Right cardiac atrium (tissue), 5 donors: ENCODE data around the gene ASNS. TPM values are rescaled to one million over a fixed set of nuclear protein-coding genes. Genes with fewer than 3 reads are reported as not detected.
"Not testable (repeated sequence)": the region's sequence is repeated elsewhere in the genome, so short reads cannot be mapped to it uniquely, and the experiment has no call there.

Experiments used
- ATAC-seq, 2 donors: fragments of 200-7000 bp; cut with Tn5 transposase; one replicate each; pipeline versions ENCODE4 v1.8.0 to v1.9.1; 2020; ENCODE audit warnings: moderate library complexity in 2 of 2, mild to moderate bottlenecking in 1 of 2
- DNase-seq, 3 donors: peaks; one replicate each; pipeline ENCODE4 v3.0.0-alpha.2; 2020
- H3K27ac ChIP-seq: one replicate; pipeline ENCODE4 v1.5.1; 2013; ENCODE audit warnings: mild to moderate bottlenecking, low read length, control low read depth, moderate library complexity
- H3K27me3 ChIP-seq: one replicate; pipeline ENCODE4 v1.6.1; 2013; ENCODE audit not compliant: control insufficient read depth, insufficient read depth
- H3K4me1 ChIP-seq: one replicate; pipeline ENCODE4 v1.6.1; 2013; ENCODE audit warnings: low read length; ENCODE audit not compliant: control insufficient read depth, insufficient read depth
- H3K4me3 ChIP-seq: one replicate; pipeline ENCODE4 v1.5.1; 2013; ENCODE audit warnings: low read length, control low read depth
- H3K9me3 ChIP-seq: one replicate; pipeline ENCODE4 v1.6.1; 2013; ENCODE audit warnings: low read length; ENCODE audit not compliant: control insufficient read depth
- WGBS: extraction: QIAGEN DNeasy Blood & Tissue Kit; methylation state at CpG from one replicate; pipeline ENCODE4 v1.1.7; 2013; 5-methylcytosine and 5-hydroxymethylcytosine counted together
- intact Hi-C, 4 donors: fragments of 100-400 bp; cut with DNase I; formaldehyde crosslinking; loops; one replicate each; pipeline versions ENCODE4 v1.11.0 to v1.14.0; 2022 to 2023
- long read RNA-seq, 4 donors: library from polyadenylated mRNA; unstranded; transcript quantifications; one replicate each; pipeline ENCODE4 v2.0.0, GENCODE V29; 2020 to 2021
- polyA plus RNA-seq: library from polyadenylated mRNA; stranded (reverse); fragments of 200-250 nt; gene quantifications from one replicate; pipeline ENCODE4 v1.2.3, GENCODE V29; 2013
- total RNA-seq, 4 donors: library from RNA; stranded (reverse); fragmentation: NEBNext Ultra II Directional; extraction: Animal tissue kit (Norgen Biotek cat#: 25700); gene quantifications; one replicate each; pipeline ENCODE4 v1.2.1, GENCODE V29; 2021
- donor health status: healthy with polysubstance abuse.
- donor health status: DM: no; HTN: yes; CAD: no.
- donor health status: DM: no; HTN: no; CAD: no.
- donor health status: DM: no; HTN: yes; CAD: no; lungs with severe emphysema.
- donor health status: DM: yes; HTN: yes; CAD: no.

Gene ASNS, protein sequence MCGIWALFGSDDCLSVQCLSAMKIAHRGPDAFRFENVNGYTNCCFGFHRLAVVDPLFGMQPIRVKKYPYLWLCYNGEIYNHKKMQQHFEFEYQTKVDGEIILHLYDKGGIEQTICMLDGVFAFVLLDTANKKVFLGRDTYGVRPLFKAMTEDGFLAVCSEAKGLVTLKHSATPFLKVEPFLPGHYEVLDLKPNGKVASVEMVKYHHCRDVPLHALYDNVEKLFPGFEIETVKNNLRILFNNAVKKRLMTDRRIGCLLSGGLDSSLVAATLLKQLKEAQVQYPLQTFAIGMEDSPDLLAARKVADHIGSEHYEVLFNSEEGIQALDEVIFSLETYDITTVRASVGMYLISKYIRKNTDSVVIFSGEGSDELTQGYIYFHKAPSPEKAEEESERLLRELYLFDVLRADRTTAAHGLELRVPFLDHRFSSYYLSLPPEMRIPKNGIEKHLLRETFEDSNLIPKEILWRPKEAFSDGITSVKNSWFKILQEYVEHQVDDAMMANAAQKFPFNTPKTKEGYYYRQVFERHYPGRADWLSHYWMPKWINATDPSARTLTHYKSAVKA
- total RNA-seq (10 to 100 TPM; 13.0 to 16.5 (median 14.8) TPM), polyA plus RNA-seq (18.6 TPM)
- long read RNA-seq, donor 1, transcript ASNS-202 (13 exons, 1,994 nt) = major isoform, 24 of 26 reads
- long read RNA-seq, donor 1, partial matches to known transcripts = 0 of 26 reads
- long read RNA-seq, donor 1, other reads (novel, unspliced or antisense) = 0 of 26 reads
- long read RNA-seq, donor 2, transcript ASNS-202 (13 exons, 1,994 nt) = major isoform, 7 of 7 reads
- long read RNA-seq, donor 2, partial matches to known transcripts = 0 of 7 reads
- long read RNA-seq, donor 2, other reads (novel, unspliced or antisense) = 0 of 7 reads
- long read RNA-seq, donor 3, transcript ASNS-202 (13 exons, 1,994 nt) = major isoform, 44 of 59 reads
- long read RNA-seq, donor 3, partial matches to known transcripts = 11 of 59 reads
- long read RNA-seq, donor 3, other reads (novel, unspliced or antisense) = 4 of 59 reads
- long read RNA-seq, donor 4, transcript ASNS-202 (13 exons, 1,994 nt) = major isoform, 9 of 10 reads
- long read RNA-seq, donor 4, partial matches to known transcripts = 0 of 10 reads
- long read RNA-seq, donor 4, other reads (novel, unspliced or antisense) = 0 of 10 reads

DNA sequence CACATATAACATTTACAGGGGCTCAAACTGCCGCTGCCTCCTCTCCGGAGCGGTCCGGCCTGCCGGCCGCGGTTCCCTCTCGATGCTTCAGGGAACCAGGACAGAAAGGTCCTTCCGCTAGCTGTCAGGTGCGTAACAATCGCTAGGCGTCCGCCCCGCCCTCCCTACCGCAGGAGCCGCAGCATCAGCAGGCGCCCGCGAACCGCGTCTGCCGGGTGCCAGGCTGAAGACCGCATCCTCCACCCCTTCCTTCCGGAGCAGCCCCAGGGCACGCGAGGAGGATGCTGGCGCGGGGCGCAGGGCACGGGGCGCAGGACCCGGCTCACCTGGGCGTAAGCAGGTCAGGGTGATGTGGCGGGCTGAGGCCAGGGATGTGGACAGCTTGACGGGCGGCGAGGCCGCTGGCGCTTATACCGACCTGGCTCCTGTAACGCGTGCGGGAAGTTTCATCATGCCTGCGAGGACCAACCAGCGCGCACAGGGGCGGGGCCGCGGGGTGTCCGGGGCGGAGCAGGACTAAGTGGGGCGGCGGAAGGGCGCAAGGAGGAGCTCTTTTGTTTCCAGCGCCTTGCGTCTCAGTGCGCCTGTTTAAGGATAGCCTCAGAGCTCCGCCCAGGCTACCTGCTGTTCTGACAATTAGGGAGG, at the start of gene ASNS:
Gene ASNS, minus strand, starts transcription at position 384 of the 645 bp plus-strand sequence. CDS start 3,252 bp downstream, outside the sequence.
- H3K9me3 ChIP-seq = no peaks in the 10 kb centered on the region
- peak; percentile 100 for ATAC-seq
- no peaks in the 10 kb centered on the region for H3K4me1 ChIP-seq
- under 1% methylated on average over 58 of the region's 58 CpGs for WGBS
- peak; percentile 90 to 96 (median 95) for DNase-seq
- no peaks in the 10 kb centered on the region for H3K27me3 ChIP-seq
- no peak within 1 kb of the TSS for H3K27ac ChIP-seq
- intact Hi-C loops = no loop called here
- H3K4me3 ChIP-seq = peak within 1 kb of the TSS; percentile 48

DNA sequence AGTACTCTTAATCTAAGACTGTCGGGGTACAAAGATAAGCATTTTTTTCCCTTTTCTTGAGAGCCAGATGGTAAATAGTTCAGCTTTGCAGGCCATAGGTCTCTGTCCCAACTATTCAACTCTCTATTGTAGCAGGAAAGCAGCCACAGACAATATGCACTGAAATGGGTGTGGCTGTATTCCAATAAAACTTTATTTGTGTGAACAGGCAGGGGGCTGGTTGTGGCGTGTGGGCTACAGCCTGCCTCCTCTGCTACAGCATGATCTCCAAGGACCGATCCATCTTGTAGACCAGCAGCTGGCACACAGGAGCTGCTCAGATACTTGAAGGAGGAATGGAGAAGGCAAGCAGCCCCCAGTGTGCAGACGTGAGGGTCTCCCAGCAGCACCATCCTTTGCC, 49.0 kb upstream of the ASNS start:
- H3K27ac ChIP-seq, H3K27me3 ChIP-seq, H3K9me3 ChIP-seq, H3K4me3 ChIP-seq, ATAC-seq, intact Hi-C loops, H3K4me1 ChIP-seq, DNase-seq: not testable (repeated sequence)
- 81% methylated on average over 3 of the region's 4 CpGs for WGBS

DNA sequence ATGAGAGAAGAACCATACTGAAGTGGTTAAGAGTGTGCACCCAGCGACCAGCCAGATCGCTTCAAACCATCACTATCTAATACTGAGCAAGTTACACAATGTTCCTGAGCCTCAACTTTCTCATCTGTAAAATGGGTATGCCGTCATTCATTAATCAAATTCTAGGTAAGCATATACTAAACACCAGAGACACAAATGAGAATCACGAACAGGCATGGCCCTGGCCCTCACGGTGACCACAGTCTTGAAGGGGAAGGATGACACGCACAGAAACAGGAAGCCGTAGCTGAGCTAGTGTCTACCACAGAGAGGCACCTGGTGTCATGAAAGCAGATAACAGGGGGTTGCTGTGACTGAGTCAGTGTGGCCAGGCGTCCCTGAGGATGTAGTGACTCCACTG, 43.1 kb upstream of the ASNS start:
- intact Hi-C loops, DNase-seq, ATAC-seq, H3K4me1 ChIP-seq, H3K9me3 ChIP-seq, H3K4me3 ChIP-seq, H3K27ac ChIP-seq, H3K27me3 ChIP-seq: not testable (repeated sequence)
- 91% methylated on average over 7 of the region's 8 CpGs for WGBS

DNA sequence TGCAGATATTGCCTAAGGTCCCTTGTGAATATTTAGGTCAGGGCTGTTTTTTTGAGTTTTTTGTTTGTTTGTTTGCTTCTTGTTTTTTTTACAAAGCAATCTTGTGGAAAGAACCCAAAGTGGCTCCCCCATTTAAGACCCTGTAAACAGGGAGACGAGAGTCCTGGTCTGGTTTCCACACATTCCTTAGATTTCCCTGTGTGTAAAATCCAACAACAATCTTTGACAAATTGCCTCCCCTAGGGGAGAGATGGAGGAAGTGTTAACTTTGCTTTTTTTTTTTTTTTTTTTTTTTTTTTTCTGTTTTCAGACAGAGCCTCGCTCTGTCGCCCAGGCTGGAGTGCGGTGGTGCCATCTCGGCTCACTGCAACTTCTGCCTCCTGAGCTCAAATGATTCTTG, 40.1 kb upstream of the ASNS start:
- DNase-seq, H3K27ac ChIP-seq, H3K4me1 ChIP-seq, ATAC-seq, H3K27me3 ChIP-seq, H3K4me3 ChIP-seq, H3K9me3 ChIP-seq, intact Hi-C loops: not testable (repeated sequence)
- WGBS = 70% methylated on average over 5 of the region's 5 CpGs

DNA sequence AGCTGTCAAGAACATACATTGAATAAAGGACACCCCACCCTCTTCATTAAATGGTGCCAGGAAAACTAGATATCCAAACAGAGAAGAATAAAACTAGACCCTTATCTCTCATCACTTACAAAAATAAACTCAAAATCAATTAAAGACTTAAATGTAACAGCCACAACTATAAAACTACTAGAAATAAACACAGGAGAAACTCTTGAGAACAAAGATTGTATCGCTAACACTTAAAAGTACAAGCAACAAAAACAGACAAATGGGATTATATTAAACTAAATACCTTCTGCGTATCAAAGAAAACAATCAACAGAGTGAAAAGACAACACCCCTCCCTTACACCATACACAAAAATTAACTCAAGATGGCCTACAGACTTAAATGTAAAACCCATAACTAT, 24.7 kb upstream of the ASNS start:
- H3K9me3 ChIP-seq, H3K27ac ChIP-seq, H3K4me1 ChIP-seq, H3K4me3 ChIP-seq, DNase-seq, intact Hi-C loops, ATAC-seq, H3K27me3 ChIP-seq: not testable (repeated sequence)
- 95% methylated on average over 2 of the region's 2 CpGs for WGBS

DNA sequence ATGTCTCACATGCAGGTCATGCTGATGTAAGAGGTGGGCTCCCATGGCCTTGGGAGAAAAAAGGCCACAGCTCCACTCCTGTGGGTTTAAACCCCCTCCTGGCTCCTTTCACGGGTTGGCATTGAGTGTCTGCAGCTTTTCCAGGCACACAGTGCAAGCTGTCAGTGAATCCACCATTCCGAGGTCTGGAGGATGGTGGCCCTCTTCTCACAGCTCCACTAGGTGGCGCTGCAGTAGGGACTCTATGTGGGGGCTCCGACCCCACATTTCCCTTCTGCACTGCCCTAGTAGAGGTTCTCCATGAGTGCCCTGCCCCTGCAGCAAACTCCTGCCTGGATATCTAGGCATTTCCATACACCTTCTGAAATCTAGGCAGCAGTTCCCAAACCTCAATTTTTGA, 19.5 kb upstream of the ASNS start:
- WGBS = 49% methylated on average over 4 of the region's 4 CpGs
- H3K27me3 ChIP-seq, intact Hi-C loops, ATAC-seq, H3K4me1 ChIP-seq, DNase-seq, H3K4me3 ChIP-seq, H3K9me3 ChIP-seq, H3K27ac ChIP-seq: not testable (repeated sequence)

DNA sequence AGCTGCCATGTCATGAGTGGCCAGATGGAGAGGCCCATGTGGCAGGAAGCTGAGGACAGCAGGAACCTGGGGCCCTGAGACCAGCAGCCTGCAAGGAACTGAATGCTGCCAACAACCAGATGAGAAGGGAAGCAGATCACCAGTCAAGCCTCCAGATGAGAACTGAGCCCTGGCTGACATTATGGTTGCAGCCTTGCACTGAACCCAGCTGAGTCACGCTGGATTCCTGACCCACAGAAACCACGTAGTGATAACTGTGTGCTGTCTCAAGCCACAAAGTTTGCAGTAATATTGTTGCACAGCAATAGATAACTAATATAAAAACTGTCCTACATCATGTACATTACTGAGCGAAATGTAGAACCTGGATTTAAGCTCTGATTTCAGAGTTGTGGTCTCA, 7.3 kb upstream of the ASNS start:
- 86% methylated on average over 3 of the region's 3 CpGs for WGBS
- not testable (repeated sequence) for H3K27me3 ChIP-seq

DNA sequence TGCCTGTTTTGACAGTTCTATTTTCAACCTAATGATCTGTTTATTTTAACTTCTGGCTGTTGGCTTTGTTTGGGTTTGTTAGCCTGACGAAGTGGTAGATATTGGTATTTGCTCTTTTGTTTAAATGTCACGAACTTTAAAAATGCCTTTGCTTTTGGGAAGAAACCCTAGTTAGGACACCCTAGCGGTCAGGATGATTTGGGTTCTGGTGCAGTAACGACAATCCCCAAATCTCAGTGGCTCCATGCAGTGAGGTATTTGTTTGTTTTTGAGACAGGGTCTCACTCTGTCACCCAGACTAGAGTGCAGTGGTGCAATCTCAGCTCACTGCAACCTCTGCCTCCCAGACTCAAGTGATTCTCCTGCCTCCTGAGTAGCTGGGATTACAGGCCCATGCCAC, 2.7 kb upstream of the ASNS start:
- H3K27me3 ChIP-seq, H3K4me3 ChIP-seq, H3K27ac ChIP-seq, DNase-seq, H3K4me1 ChIP-seq, intact Hi-C loops, ATAC-seq, H3K9me3 ChIP-seq: not testable (repeated sequence)
- WGBS = 88% methylated on average over 4 of the region's 4 CpGs

More for the DNA sequence above, 7.3 kb upstream of the ASNS start:
- H3K4me3 ChIP-seq, H3K4me1 ChIP-seq, H3K27ac ChIP-seq, H3K9me3 ChIP-seq, intact Hi-C loops, DNase-seq, ATAC-seq: not testable (repeated sequence)

DNA sequence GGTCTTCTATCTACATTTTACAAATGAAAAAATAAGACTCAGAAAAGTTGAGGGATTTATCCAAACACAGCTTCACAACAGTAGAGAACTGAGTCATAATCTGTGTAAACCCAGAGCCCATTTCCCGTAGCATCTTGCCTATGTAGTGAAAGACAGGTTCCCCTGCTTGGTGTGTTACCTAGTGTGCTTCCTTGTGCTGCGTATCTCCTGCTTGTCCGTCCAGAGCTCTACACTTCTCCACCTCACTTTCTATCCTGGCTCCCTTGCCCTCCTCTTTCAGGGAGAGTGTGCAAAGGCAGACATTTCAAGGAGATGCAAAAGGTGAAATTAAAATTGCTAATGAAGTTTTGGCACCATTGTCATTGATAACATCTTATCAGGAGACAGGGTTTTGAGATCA, 1.4 kb upstream of the ASNS start:
- intact Hi-C loops = no loop called here
- H3K27me3 ChIP-seq = no peaks in the 10 kb centered on the region
- H3K9me3 ChIP-seq = no peaks in the 10 kb centered on the region
- H3K27ac ChIP-seq = no peak overlapping the region
- H3K4me1 ChIP-seq = no peaks in the 10 kb centered on the region
- no peak overlapping the region for H3K4me3 ChIP-seq
- no peak for ATAC-seq
- 67% methylated on average over 3 of the region's 3 CpGs for WGBS
- no peak for DNase-seq

DNA sequence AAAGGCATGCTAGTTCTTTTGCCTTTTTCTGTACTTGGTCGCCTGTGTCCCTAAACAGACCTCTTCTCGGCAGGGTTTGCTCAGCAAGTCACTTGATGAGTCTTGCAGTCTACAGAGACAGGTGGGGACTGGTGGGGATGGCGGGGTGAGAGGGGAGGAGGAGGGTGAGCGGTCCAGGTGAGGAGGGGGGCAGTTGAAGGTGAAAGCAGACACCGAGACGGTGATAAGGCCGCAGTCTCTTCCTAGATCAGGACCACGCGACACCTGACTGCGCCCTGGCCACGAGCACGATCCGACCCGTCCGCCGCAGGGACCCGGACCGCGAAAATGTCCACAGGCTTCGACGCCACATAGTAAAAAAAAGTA, 566 bp downstream of the ASNS start:
- Histone ChIP-seq H3K4me3 (peak overlapping the region; percentile 48), H3K4me1 (no peaks in the 10 kb centered on the region), H3K27ac (no peak overlapping the region), H3K27me3 (no peaks in the 10 kb centered on the region), H3K9me3 (no peaks in the 10 kb centered on the region)
- WGBS = 6% methylated on average over 21 of the region's 21 CpGs
- no peak for ATAC-seq
- intact Hi-C loops = no loop called here
- DNase-seq = no peak
